DMS53 (cell line): ENCODE results near the gene MGRN1.
"Not testable (repeated sequence)": the region's sequence is repeated elsewhere in the genome, so short reads cannot be mapped to it uniquely, and the experiment has no call there.

ENCODE experiments used
- DNase-seq: peaks from one replicate; lab custom pipeline; 2025; lab: John Stamatoyannopoulos, UW

The MGRN1 gene

DNA sequence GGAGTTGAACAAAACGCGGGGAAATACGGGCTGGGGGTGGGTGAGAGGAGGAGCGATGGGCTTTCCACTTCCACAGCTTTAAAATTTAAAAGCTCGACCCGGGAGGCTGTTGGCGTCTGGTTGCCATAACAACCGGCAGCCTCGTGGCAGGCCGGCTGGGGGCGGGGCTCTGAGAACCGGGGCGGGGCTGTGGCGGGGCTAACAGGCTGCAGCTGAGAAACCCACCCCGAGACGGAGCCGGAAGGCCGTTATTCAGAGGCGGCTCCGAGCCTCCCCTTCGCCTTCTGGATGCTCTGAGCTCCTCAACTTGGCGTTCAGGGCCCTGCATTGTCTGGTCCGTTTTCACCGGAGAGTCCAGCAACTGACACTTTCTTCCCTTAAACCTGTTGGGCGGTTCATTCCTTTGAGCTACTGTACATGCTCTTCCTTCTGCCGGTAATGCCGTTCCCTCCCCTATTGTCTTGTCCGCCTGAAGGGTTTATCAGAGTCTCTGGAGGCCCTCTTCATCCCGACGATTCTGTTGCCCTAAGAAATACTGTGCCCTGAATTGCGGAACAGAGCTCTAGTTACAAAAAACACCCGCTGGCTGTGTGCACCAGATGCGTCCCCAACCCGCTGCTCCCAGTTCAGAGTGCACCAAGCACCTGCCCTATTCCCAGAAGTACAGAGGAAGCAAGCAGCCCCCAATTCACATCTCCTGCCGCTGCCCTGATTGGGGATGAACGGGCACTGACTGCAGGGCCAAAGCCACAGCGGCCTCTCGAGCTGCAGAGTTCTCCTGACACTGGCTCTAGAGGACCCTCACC, 110.3 kb downstream of the MGRN1 start:
- peak; percentile 84 for DNase-seq

DNA sequence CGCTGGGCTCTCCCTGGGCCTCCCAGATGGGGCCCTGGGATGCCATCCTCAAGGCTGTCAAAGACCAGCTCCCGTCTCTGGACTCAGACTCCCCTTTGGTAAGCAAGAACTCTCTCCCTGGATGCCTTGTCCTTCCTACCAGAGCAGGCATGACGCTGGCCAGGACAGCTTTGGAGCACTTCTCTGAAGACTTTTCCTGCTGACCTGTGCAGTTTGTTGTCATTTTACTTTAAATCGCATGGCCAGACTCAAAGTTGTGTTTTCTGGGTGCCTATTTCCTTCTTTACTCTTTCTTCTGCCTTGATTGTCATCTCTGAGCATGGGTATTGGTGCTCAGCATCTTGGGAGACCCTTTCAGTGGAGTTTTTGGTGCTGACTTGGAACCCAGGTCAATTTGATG, 111.9 kb downstream of the MGRN1 start:
- DNase-seq: no peak

DNA sequence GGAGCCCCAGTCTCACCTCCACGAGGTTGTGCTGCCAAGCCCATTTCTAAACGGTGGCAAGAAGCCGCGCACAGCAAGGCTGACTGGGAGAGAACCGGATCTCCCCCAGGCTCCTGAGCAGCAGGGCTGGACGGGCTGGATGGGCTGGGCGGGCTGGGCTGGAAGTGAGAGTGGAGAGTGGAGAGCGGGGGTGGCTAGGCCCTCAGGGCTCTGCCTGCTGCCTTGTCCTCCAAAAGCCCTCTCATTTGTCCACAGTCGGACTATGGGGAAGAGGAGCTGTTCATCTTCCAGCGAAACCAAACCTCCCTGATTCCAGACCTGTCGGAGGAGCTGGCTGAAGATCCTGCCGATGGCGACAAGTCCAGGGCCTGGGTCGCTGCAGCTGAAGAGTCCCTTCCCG, 112.9 kb downstream of the MGRN1 start:
- no peak for DNase-seq

DNA sequence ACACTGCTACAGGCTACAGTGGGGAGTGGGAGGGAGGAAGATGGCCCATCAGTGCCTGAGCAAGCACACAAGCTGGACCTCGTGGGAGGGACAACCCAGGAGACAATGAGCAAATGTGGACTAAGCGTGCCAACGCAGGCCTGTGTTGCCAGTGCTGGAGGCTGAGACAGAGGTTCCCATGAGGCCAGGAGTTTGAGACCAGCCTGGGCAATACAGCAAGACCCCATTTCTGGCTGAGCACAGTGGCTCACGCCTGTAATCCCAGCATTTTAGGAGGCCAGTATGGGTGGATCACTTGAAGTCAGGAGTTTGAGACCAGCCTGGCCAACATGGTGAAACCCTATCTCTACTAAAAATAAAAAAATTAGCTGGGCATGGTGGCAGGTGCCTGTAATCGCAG, 113.7 kb downstream of the MGRN1 start:
- not testable (repeated sequence) for DNase-seq
